GM21390 (cell line): Measurements from ENCODE around the gene GSC2.

Experiments used
- ATAC-seq: cut with Tn5 transposase; IDR thresholded peaks from one replicate; pipeline ENCODE4 v1.9.1; 2021; ENCODE audit not compliant: unreplicated experiment

GSC2 gene

DNA sequence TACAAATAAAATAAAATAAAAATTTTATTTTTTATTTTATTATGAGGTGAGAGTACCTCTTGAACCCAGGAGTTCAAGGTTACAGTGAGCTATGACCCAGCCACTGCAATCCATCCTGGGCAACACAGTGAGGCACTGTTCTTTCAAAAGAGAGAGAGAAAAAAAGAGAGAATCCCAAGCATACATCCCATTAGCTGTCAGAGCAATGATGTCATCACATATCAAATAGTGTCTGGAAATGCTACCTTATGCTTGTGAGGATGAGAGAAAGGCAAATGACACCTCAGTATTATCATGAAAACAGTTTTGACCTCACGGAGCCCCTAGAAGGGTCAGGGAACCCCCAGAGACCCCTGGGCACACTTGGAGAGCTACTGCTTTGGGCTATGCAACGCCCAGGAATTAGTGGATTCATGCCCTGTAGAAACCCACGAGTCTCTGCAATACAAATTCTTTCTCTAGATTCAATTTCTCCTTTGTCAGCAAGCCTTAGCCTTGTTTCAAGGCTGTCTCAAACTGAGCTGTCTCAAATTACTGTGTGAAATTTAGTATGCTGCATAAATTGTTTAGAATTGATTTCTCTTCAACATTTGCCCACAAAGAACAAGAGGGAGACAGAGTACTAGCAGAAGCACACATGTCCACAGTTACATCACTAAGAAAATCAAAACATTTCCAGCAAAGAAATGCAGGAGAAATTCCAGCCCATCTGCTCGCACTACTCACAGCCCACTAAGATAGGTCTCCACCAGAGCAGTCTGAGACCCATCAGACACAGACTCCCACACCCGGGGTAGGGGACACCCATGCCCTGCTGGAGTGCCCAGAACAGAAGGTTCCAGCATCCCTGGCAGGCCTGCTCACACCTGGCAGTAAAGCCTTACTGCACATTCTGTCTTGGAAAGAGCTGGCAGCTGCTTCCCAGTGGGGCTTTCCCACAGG, 45.9 kb downstream of the GSC2 start:
- no peak for ATAC-seq

DNA sequence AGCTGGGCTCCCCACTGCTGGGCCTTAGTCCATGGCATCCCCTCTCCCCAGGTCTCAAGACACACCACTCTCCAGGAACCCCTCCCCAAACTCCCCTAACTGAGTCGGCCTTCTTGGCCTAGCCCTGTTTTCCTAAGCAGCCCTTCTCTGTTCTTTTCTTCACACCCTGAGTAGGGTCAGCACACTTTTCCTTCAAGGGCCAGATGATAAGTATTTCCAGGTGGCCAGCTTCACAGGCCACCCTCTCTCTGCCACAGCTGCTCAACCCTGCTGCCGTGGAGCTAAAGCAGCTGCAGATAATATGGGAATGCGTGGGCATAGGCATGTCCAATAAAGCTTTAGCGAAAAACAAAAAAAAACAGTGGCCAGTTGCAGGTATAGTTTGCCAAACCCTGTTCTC, 51.9 kb downstream of the GSC2 start:
- no peak for ATAC-seq

DNA sequence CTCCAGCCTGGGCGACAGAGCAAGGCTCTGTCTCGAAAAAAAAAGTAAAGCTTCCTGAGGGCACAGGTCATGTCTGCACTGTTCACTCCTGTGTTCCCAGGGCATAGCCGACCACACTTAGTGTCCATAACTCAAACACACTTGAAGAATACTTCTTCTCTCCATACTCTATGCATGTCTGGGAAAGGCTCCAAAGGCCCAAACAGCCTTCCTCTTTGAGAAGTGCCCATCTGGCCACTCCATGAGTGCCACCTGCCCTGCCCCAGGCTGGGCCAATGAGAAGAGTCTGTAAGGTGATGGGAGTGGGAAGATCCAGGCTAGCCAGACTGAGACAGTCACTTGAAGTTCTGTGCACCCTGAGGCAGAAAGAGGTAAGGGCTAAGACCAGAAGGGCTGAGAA, 52.6 kb downstream of the GSC2 start:
- ATAC-seq, result no peak
